GM21381 (cell line): ENCODE data around the gene HMCN1.

Source experiments
- ATAC-seq: cut with Tn5 transposase; IDR thresholded peaks from one replicate; pipeline ENCODE4 v1.9.1; 2021; ENCODE audit warnings: mild to moderate bottlenecking, moderate library complexity; ENCODE audit not compliant: unreplicated experiment

The HMCN1 gene

DNA sequence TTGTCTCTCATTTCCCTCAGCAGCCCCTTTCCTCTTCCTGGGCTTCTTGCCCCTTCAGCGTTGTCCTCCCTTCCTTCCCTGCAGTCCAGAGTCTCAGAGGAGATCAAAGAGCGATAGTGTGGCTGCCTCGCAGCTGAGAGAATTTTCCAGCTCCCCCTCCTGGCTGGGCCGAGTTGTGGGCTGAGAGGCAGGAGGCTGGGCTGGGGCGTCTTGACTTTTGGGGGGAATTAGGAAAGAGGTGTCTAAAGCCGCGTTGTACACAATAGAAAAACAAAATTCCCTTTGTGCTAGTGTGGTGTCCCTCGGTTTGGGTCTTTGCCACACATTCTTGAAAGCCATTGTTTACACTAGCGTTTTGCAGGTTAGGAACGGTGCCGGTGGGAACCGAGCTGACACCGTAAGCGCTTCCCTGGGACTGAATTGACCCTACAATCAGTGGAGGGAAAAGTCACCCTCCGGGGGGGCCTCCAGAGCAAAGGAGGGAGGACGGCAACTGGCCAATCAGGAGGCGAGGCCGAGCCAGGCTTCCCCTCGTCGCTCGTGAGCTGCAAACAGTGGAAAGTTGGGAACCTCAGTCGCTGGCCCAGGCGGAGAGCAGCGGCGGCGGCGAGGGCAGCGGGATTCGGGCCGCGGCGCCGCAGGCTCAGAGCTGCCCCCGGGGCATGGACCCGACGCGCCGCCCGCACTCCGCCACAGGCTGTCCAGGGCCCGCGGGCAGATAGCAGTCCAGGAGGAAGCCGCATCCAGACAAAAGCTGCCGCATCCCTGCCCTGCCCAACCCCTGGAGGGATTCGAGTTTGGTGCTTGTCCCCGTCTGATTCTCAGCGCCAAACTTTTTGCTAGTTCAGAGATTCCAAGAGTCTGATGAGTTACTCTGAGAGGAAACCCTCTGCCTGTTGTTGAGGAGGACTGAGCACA is at the start of gene HMCN1:
HMCN1 (plus strand) TSS at position 574 of the 918 bp plus-strand sequence. CDS start 389 bp downstream, outside the sequence.
- ATAC-seq = no peak

DNA sequence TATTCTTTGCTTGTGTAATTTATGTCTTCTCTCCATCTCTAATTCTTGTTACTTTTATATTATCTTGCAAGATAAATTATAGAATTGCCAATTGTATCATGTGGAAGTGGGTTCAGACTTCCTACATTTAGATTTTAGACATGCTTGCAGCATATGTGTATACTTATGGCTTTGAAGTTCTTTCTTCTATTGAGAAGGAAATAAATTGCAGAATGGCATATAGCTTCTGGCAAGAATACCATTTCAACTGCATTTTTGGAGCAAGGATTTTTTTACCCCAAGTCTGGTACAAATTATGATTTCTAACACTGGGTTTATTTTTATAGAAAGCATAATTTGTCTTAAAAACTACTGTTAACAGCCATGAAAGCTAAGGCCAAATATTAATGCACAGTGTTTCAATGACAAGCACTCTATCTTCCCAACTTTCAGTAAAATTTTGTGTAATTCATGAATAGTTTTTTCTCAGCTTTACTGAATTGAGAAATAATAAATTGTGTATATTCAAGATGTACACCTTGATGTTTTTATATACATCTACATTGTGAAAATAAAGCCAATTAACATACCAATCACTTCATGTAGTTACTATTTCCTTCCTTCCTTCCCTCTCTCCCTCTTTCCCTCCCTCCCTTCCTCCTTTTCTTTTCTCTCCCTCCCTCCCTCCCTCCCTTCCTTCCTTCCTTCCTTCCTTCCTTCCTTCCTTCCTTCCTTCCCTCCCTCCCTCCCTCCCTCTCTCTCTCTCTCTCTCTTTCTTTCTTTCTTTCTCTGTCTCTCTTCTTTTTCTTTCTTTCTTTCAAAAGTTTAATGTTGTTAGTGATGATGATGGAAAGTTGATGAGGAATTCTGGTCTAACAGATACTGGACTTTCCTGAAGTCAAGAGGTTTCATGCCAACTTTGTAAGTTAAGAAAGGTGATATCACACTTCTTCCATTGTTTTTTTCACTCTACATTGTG is 47.1 kb upstream of the HMCN1 start:
- no peak for ATAC-seq

DNA sequence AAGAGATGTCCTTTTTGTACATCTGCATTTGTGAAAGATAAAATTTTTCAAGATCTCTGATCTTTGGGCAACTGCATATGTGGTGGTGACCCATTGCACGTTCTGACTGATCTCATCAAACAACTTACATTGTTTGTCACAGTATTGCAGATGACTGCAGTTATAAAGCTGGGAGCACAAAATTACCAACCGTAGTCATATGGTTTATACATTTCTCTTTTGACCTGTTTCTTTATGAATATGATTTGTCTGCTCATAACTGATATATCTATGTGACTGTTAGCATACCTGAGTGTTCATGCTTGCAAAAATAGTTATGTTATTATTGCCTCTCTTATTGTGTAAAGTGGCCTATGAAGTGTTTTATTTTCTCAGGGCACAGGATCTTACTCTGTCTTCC is 43.7 kb upstream of the HMCN1 start:
- no peak for ATAC-seq

DNA sequence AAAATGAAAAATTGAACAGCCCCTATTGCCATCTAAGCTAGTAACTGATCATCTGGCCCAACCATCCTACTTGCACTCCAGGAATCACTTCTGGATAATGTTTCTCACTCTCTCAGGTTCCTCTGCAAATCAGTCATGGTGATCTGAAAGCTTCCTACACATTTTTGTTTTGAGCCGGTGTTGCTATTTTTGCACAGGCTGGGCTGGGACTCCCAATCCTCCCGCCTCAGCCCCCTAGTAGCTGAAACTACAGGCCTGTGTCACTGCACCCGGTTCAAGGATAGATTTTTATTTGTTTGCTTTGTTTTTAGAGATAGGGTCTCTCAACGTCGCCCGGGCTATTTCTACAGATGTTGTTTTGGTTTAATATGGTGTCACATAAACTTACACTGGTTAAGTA is 40.5 kb upstream of the HMCN1 start:
- peak; percentile 39 for ATAC-seq

DNA sequence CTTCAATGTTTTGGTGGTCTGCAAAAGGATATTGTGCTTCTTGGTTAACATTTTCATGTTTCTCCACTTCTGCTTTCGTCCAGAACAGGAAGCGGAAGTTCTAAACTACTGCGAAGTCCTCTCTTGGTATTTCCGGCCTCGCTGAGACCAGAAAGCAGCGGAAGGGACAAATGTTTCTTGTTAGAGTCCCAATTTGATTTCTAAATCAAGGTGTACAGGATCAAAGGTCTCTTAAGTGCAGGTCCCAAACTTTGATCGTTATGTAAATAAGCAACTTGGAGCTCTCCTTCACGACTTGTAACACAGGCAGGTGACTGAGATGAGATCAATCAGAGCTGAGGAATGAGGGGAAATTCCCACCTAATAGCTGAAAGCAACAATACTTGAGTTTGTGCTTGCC is 40.1 kb upstream of the HMCN1 start:
- peak; percentile 85 for ATAC-seq

DNA sequence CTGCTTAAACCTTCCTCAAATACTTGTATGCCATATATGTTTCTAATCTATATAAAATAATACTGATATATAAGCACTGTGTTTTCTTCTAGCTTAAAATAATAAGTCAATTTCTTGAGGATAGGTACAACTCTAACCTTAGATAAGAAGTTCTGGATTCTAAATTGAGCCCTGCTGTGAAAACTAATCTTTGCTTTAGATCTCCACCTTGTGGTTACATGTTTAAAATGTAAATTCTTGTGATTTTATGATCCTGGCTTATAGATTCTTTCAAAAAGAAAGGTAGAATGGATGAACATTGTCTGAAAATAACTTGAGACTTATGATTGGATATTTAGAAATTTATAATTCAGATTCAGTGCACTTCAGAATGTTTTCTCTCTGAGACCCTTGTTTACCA is 38.9 kb upstream of the HMCN1 start:
- ATAC-seq = no peak

DNA sequence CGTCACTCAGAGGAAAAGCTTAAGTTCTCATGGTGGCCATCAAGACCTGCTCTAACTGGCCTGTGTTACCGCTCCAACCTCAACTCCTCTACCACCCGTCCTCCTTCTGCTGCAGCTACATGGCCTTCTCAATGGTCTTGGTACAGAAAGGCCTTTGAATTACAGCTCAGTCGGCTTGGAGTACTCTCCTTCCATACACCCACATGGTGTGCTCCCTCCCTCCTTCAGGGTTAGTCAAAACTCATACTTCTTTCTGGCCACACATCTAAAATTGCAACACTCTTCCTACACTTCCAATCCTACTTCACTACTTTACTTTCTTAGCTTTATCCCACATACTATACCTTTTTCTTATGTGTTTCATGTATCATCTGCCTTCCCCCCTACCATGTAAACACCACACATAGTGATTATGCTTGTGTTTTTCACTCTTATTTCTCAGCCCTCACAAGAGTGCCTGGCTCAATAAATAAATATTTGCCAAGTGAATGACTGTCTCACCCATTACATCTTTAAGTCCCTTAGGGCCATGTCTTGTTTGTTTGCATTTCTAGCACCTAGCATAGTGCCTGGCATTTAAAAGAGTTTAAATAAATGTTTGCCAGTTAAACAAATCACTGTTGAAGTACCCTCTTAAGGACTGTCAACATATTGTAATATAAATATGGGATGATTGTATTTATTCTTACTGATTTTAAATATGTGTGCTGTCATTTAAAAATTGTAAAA is 37.6 kb upstream of the HMCN1 start:
- ATAC-seq = no peak

DNA sequence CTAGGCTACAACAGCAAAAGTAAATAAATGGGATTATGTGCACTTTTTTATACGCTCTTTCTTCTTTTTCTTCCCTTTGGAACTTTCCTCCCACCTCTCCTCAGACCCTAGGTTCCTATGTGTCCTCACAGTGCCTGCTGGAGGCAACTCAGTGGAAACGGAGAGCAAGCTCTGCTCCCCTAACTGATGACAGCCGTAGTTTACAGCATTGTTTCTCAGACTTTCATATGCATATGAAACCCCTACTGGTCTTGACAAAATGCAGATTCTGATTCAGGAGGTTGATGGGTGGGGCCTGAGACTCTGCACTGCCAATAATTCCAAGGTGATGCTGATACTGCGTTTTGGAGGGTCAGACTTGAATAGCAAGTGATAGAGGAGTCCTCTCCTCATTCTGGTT is 34.3 kb upstream of the HMCN1 start:
- no peak for ATAC-seq

DNA sequence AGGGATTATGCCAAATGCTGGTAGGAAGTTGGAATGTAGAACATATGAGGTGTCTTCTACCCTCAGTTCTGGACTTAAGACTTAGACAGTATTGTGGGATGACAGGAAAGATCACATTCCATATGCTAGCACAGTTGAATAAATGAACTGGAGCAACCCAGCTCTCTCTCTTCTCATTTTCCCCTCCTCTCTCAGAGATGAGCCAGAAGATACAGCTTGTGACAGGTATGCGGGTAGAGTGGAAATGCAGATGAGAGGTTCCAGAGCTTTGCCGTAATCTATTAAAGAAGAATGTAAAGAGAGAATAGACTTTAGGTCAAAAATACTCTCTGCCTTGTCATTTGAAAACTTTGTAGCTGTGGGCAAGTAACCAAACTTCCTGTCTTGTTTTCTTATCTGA is 32.5 kb upstream of the HMCN1 start:
- ATAC-seq = no peak

DNA sequence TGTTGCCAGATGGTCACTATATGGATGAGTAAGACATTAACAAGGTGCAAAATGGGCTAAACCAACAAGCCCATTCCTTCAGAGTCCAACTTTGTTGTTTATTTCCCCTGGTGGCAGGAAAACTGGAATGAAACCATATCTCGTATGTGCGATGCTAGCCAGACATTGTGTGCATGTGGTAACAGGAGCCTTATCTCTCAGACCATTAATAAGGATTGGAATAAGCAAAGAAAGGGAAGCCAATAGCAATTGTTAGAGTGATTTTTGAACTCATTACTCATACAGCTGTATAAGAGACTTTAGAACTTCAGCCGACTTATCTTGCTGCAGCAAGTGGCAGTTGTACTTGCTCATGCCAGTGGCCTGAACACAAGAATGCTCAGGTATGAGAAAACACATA is 30.0 kb upstream of the HMCN1 start:
- no peak for ATAC-seq

DNA sequence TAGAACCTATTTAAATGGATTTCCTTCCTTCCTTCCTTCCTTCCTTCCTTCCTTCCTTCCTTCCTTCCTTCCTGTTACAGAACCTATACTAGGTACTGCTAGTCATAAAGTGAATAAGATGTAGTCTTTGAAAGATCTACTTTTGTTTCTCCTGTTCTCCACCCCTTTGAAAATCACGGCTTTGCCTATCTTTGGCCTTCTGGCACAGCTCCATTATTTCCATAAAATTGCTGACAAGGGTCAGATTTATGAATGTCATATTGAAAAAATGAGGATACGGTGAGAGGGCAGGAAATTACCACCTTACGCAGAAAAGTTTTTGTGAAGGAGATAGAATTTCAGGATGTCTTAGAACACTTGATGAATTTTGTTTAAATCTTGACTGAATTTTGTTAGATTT is 18.1 kb upstream of the HMCN1 start:
- no peak for ATAC-seq

DNA sequence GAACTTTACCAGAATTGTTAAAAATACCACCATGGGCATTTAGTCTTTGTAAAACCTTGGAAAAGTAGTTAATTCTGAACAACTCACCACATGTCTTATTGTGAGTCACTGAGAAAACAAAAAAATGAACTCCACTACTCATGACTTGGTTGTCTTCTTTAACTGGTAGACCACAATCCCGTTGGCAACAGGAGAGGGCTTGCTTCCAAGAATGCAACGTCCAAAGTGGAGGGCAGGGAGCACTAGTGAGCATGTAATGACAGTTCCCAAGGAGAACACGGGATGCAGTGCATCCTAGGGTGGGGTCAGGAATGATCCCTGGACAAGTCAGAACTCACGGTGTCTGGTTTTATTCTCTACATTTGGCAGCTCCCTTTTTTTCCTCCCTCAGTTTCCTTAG is 15.2 kb upstream of the HMCN1 start:
- ATAC-seq = no peak

DNA sequence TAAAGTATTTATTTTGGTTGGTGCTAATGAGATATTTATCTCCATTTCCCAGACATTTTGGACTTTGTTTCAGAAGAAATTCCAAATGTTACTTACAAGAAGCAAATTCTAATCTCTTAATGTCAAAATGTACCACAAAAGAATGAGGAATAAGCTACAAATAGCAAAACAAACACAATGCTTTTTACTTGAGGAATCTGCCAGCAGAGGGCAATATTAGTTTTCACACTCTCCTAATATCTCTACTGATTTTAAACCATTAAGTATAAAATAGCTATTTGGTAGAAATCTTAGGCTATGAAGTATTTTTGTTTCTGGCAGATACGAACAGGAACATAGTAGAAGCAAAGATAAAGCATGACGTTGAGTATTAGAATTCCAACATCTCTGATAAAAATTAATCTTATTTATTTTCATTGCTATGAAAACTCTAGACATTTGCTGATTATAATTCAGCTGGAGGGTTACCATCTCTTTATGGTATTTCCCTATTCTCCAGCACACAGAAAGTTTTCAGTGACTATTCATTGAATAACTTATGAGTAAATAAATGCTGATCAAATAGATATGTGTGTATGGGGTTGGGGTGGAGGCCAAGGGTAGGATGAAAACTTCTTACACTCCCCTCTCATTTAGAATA is 13.4 kb upstream of the HMCN1 start:
- ATAC-seq = no peak

DNA sequence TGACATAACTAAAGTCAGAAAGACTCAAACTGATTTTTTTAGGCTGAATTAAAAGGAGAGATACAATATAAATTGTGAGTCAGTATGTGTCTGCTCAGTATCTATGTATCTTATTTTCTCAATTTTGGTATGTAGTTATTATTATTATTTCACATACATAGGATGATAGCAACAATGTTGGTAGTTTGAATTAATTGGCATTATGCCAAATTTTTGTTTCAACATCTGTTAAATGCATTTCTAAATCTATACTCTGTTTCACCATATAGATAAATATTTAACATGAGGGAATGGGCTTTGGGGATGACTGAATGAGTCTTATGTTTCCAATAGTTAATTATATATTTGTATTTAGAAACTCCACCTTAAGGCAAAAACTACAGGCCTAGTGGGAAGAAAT is 12.6 kb upstream of the HMCN1 start:
- ATAC-seq = no peak

DNA sequence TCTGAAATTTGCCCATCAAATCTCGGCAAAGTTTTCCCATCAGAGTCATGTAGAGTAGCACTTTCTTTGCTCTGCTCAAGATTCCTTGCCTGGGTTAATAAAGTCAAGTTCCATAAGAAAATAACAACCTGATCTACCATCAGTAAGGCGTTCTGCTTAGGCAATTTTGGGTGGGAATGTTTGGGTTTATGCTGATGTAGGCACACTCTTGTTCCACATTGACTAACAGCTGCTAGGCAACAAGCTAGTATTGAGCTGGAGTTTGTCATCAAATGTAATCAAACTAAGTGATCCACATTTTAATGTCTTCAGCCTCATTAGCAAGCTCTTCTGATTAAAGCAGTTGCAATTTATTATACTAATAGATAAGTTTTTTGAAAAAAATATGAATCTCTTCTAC is 12.1 kb upstream of the HMCN1 start:
- ATAC-seq = no peak

DNA sequence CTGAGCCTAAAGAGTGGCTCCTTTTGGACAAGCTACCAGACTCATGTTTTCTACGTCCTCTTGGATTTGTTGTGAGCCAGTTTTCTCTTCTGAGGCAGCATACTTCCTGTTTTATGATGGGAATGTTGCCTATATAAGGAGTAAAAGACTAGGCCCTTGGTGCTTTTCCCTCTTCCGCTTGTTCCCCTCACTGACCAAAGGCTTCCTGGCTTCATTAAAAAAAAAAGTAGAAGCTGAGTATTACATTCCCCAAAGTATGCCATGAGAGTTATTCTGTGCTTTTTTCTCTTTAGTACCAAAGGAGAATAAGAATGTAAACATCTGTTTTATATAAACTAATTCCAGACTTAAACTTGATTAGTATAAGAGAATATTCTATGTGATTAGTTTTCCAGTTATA is 6.5 kb upstream of the HMCN1 start:
- ATAC-seq = no peak

DNA sequence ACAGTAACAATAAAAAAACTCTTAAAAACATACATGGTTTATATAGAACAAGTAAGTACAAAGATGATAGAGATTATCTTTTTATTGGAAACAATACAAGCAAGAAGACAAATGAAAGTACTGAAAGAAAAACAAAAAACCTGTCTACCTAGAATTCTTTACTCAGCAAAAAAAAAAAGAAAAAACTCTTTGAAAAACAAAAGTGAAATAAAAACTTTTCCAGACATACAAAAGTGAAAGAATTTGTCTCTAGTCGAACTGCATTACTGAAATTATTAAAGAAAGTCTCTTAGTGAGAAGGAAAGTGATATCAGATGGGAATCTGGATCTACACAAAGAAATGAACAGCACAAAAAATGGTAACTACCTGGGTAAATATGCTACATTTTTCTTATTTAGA is 2.7 kb upstream of the HMCN1 start:
- ATAC-seq = no peak

DNA sequence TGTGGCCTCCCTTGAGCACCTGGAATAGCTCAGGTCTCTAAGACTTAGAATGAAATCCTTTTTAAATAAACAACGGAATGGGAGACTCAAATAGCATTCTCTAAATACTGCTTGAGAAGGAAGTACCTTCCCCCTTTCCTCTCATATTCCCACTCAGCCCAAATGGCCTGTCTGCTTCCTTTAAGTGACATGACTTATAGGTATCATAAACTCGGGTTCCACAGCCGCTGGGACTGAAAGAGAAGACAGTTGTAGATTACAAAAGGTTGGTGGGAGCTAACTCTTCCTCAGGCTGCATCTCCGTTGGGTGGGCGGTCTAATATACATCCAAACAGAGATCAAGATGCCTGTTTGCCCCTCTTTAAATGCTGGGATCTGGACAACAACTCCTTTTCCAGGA is 1.2 kb upstream of the HMCN1 start:
- no peak for ATAC-seq

DNA sequence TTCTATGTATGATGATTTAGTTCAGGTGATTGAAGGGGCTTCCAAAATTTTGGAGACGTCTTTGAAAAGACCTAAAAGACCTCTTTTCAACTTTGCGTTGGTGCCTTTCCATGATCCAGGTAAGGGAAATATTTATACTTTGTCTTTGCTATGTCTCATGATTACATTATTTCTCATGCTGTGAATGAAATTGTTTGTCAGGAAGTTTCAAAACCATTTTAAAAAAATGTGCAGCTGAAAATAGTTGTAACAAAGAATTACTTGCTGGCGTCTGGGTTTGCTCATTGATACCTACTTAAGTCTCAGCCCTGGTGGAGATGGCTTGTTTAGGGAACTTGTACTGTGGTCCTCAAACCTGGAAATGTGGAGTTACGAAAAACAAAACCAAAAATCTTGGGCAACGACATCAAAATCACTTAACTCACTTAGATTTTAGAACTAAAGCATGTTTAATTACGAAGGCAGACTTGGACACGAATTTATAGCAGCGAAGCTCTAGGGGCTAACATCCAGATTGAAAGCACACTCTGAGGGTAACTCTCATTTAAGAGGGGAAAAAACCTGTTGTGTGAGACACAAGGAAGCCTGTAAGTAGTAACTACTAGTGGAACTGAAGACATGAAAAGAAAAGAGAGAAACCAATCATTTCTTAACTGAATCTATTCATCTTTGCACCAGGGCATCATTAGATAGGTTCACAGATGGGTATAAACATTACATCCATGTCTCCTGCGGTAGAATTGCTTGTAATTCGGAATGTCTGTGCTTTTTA is 924 bp downstream of the HMCN1 start:
- ATAC-seq = no peak

DNA sequence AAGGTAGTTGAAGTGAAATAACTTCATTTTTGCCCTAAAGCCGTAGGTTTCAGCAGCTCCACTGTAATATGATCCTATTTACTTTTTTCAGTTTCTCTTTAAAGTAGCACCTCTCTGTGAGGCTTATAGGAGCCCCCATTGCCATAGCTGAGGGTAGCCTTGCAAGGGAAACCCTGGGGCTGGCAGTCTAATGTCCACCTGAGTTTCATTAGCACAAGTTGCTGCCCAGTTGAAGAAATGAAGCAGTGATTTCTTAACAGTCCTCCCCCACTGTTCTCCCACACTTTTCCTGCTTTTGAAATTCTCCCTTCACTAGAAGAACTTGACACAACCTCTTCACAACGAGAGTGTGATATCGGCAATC is 1.5 kb downstream of the HMCN1 start:
- ATAC-seq = no peak
